ENCODE measurements around the gene LRG1.

LRG1 gene, protein sequence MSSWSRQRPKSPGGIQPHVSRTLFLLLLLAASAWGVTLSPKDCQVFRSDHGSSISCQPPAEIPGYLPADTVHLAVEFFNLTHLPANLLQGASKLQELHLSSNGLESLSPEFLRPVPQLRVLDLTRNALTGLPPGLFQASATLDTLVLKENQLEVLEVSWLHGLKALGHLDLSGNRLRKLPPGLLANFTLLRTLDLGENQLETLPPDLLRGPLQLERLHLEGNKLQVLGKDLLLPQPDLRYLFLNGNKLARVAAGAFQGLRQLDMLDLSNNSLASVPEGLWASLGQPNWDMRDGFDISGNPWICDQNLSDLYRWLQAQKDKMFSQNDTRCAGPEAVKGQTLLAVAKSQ

DNA sequence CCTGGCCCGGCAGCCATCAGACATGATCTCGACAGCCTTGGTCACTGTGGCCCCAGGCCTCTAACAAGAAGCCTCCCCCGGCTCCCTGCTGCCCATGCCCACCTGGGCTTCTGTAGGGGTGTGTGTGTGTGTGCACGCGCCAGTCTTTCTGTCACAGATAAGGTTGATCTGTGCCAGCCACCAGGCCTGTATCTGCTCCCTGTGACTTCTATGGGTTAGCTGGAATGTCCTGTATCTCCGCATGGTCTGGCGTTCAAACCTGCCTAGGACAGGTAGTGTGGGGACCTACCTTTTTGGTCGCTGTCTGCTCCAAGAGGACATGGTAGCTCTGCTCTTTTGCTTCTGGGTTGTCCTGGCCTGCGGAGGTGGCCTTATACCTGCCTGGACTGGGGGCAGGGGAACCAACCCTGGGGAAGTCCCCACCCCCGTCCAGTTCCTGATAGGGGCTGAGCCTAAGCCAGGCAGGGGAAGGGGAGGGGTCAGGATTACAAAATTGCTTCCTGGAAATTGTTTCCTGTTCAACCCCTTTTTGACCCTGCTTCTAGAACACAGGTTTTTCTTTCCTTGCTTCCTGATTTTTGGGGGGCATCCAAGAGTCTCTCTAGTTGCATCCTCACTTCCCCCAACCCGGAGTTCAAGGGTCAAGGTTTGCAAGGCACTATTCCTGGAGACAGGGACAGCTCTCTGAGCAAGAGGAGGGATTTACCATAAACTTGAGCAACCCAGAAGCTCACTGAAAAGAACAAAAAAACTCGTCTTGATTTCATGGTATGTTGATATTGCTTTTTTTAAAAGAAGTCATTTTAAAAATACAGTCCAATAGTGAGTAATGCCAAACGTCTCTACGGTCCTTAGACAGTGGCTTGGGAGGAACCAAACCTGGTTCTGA lies at the start of gene LRG1:
Gene LRG1, minus strand, starts transcription at position 344 of the 889 bp plus-strand sequence. Its CDS starts 23 bp downstream, at position 321.
- peak; percentile 25 for DNase-seq

DNA sequence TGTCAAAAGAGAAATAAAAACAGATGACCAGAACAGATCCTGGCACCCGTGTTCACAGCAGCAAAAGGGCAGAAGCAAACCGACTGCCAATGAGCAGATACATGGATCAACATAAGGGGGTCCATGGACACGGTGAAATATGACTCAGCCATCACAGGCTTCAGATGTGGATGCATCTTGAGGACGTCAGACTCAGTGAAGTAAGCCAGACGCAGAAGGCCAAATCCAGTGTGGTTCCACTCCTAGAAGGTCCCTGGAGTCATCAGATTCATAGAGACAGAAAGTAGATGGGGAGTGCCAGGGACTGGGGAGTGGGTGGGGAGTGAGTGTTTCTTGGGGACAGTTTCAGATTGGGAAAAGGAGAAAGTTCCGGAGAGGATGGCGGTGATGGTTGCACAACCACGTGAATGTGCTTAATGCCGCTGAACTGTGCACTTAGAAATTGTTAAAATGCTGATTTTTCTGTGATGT lies 48.5 kb upstream of the LRG1 start:
- no peak for DNase-seq

DNA sequence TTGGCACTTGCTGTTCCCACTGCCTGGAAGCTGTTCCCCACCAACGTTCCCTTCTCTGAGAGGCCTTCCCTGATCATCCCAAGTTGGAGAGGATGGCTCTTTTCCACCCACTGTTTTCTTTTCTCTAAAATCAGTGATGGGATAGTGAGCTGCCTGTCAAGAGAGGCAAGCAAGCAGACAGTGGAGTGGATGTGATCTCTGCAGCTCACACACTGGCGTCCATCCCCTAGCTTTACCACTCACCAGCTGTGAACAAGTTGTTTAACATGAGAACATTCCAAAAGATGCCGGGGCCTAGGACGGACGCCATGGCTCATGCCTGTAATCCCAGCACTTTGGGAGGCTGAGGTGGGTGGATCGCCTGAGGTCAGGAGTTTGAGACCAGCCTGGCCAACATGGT lies 47.7 kb upstream of the LRG1 start:
- no peak for DNase-seq

DNA sequence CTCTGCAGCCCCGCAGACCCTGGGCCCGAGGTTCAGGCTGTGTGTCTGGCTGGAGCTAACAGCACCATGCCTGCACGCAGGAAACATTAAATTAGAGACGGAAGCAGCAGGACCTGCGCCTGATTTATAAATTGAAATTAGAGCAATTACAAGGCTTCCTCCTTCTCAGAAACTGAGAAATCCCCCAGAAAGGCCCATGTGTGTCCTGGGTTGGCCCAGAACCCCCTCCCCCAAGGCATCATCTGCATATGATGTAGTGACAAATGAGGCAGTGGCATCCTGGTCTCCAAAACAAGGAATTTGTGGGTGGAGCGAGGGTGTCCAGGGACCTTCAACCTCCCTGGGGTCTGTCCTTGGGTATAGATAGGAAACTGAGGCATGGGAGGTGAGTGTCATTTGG lies 46.9 kb upstream of the LRG1 start:
- no peak for DNase-seq

DNA sequence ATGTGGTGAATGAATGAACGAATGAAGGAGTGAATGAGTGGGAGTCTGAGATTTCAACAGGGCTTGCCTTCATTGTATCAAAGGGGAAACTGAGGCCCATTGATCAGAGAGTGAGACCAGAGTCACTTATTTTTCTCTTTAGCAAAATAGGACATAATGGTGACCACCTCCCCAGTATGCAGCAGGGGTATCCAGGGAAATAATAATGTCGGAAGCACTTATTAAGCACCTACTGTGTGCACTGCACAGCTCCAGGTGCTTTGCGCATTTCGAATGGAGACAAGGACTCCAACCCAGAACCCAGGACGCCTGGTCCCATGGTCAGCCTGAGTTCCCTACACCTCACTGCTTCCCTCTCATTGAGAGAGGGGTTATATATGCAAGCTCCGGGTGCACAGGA lies 46.4 kb upstream of the LRG1 start:
- no peak for DNase-seq

DNA sequence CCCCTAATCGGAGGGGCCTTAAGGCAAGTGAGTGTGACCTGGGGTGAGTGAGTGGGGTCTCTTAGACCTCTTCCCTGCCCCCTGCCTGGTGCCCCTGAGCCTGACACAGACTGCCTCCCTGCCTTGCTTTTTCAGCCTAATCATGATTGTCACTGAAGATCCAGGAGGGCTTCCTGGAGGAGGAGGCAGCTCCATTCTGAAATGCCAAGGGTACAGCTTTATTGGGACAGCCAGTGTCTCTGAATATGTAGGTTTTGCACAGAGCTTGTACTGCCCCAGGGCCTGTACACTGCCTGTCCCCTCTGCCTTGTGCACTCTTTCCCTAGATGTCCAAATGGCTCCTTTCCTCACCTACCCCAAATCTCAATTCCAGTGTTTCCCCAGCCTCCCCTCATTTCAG lies 45.7 kb upstream of the LRG1 start:
- no peak for DNase-seq

DNA sequence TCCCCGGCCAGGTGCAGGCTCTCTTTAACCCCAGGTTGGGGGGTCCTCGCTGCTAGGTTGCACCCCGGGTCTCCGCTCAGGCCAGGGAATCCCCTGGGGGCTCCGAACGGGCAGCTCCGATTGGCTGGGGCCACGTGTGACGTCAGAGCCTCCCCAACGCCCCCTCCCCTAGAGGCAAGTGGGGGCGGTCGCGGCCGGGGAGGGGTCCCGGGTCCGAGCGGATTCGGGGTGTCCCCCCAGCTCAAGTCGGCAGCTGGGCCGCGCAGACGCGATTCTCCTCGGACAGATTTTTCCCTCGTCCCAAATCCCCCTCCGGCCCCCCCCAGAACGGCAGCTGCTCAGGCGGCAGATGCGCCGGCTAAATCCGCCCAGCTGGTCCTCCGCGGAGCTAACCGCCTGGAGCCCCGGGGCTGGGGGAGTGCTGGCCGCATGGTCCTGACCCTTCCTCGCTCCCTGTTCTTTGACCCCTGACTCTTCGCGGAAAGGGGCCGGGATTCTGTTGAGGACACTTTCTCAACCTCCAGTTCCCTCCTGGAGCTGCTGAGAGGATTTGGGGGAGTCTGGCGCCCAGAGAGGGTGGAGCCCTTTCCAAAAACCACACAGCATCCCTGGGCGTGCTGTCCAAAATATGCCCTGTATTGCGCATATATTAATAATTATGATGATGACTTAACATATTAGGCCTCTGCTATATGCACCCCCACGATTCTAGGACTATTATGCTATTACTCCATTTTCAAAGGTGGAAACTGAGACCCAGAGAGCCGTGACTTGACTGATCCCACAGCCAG lies 45.0 kb upstream of the LRG1 start:
- DNase-seq, result no peak

DNA sequence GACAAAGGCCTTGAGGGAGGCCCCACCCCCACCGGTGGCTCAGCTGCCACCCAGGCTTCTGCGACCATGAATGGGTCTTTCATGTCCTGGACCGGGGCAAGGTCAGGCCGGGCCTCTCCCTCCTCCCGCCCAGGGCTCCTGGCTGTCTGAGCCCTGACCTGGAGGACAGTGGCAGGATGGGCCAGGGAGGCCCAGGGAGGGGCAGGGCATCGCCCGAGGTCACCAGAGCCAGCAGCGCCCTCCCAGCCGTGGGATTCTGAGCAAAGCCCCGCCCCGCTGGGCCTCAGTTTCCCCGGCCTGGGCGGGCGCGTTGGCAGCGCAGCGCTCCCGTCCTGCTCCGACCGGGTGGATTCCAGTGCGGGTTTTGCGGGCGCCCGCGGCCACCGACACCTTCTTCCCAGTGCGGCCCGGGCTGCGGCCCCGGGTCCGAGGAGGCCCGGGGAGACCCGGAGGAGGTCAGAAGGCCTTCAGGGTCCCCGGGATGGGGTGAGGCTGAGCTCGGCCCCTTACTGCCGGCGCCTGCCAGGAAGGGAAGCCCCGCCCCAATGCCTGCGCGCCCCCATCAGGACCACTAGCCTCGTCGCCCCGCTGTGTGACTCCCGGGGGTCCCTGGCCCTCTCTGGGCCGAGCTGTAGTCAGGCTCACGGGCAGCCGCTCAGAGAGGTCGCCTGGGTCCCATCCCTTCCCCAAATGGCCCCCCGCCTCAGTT lies 44.3 kb upstream of the LRG1 start:
- DNase-seq, result peak; percentile 38

DNA sequence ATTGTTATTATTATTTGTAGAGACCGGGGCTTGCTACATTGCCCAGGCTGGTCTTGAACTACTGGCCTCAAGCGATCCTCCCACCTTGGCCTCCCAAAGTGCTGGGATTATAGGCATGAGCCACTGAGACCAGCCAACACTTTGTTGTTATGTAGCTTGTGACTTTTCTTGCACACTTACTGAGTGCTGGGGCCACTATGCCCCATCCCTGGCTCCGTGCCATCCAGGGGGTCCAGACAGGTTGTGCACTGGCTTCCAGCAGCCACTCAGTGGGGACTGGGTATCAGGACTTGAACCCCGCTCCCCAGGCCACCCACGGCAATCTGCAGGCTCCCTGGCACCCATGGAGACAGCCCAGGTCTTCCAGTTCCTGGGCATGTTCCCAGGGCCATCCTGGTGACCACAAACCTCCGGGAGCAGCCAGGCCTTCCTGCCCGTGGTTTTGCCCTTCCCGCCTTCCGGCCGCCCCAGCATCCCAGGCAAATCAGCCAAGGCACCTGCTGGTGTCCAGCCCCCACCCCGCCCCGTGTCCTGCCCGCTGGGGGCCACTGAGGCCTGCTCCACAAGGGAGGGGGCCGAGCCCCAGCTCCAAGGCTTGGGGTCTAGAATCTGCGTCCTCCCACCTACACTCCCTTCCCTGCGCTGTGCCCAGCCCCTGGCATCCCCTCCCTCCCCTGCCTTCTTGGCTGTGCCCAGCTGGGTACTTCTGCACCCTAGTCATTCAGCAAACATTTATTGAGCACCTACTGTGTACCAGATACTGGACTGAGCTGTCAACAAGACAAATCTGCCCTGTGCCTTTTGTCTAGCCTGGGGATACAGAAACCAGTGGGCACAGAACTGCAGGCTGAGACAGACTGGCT lies 43.4 kb upstream of the LRG1 start:
- DNase-seq, result no peak

DNA sequence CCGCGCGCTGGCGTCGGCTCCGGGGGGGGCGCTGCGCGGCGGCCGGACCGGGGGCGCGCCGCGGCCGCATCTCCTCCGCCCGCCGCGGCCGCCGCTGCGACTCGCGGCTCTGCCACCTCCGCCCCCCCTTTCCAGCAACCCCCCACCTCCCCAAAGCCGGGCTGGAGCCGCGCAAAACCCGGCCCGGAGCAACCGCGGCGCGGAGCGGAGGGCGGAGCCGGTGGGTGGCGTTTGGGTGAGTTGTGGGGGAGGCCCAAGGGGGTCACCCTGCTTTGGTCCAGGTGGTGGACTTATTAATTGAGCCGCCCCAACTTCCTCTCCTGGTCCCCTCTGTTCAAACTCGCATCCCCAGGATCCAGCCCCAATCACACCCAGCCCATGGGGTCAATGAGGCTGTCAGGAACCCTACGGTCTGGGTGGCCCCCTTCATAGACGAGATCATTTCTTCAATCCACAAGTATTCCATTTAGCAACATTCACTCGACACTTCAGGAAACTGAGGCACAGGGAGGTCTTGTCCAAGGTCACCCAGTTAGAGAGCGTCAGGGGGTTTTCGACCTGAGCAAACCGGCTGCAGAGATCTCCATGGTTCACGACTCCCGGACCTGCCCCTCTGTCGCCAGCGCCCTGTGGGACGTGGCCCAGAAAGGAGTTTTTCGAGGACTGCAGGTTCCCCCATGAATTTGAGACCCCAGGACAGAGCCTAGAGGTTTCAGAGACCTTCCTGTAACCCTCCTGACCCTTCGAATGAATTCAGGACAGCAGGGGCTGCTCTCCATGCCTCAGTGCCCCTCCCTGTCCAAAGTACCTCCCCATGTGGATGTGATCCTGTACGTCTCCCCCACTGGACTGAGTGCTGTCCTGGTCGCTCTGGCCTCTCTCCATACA lies 42.1 kb upstream of the LRG1 start:
- no peak for DNase-seq

DNA sequence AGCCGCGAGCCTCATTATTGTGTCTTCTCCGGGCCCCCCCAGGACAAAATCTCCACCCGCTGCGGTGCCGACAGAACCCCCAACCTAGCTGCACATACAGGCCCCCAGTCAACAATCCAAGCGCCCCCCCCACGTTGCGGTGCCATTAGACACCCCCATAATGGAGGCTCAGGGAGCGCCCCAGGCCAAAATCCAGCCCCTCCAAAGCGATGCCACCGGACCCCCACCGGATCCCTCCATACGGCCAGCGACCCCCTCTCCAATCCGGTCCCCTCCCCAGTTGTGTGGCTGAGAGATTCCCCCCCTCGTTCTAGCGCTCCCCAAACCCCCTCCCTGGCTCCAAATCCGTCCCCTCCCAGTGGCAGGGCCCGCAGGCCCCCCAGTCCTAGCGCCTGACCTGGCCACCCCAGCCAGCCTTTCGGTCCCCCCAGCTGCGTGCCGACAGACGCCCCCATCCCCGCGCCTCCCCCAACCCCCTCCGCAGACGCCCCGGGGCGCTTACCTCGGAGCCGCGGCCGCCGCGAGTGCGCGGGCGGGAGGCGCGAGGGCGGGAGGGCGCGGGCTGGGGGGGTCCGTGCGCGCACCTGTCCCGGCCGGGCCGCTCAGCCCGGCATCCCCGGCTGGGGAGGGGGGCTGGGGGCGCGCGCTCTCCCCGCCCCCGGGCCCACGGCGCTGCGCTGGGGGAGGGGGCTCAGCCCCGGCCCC lies 41.3 kb upstream of the LRG1 start:
- DNase-seq, result no peak

DNA sequence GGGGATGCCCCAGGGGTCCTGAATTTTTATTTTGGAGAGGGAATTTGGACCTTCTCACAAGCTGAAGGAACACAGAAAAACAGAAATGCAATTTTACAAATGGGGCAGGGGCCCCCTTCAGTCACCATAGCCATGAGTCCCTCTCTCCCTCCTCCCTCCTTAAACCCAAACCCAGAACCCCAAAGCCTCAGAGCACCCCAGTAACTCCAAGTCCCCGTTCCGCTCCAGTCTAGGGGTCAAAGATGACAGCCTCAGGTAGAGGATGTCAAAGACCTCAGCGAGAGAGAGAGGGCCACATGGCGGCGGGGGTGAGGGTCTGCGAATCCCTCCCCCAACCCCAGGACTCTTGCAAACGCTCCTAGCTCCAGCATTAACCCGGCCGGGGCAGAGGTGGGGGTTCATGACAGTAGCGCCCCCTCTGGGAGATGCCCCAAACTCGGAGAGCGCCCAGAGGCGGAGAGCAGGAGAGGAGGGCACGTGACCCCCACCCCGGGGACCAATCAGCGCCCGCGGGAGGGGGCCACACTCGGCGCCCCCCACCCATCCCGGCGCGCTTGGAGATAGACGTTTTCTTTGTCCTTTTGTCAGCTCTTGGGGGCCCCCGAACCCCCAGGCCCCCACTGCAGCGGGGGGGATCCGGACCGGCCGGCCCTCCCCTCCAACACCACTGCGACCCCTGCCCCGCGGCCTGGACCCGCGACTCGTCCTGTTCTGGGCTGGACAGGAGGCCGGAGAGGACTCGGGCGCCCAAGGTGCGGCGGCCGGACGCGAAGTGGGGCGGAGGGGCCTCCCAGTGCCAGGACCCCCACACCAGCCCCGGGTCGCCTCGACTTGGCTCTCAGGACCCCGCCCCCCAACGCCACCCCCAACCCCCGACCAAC lies 40.4 kb upstream of the LRG1 start:
- DNase-seq, result no peak

DNA sequence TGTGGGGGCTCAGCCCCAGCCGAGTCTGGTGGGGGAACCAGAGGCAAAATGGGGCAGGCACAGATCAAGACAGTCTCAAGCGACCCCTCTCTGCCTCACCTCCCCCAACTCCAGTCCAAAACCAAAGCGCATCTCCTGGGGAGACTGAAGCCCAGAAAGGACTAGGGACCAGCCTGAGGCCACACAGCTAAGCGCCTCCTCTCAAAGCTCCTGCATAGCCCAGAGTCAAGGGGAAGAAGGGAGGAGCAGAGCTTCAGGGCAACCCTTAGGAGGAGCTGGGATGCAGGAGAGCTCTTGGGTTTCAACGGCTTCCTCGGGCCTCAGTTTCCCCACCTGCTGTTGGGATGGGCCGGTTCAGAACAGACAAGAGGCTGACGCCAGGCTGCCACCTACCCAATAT lies 39.6 kb upstream of the LRG1 start:
- no peak for DNase-seq

DNA sequence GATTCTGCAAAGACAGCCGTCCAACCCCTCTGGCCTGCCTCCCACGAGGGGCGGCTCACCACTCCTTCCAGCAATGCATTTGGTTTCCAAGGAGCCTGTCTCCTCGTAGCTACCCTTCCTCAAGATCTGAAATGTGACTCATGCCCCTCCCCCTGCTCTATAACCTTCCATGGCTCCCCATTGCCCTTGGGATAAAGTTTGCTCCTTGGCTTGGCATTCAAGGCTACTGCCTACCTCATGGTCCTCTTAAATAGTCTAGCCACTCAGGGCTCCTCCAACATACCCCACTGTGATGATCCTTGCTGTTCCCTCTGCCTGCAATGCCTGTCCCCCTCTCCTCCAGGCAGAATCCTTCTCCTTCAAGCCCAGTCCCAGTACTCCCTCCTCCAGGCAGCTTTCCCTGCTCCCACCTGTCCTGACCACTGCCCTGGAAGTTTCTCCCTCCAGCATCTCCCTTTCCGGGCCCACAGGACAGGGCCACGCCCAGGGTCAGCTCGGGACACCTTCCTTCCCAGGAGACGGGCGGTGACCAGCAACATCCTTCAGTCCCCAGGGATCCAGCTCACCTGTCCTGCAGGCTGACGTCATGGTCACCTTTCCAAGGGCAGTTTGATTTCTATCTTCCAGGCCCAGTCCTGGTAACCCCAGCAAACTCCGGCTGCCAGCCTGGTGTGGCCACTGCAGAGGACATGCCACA lies 38.9 kb upstream of the LRG1 start:
- no peak for DNase-seq

DNA sequence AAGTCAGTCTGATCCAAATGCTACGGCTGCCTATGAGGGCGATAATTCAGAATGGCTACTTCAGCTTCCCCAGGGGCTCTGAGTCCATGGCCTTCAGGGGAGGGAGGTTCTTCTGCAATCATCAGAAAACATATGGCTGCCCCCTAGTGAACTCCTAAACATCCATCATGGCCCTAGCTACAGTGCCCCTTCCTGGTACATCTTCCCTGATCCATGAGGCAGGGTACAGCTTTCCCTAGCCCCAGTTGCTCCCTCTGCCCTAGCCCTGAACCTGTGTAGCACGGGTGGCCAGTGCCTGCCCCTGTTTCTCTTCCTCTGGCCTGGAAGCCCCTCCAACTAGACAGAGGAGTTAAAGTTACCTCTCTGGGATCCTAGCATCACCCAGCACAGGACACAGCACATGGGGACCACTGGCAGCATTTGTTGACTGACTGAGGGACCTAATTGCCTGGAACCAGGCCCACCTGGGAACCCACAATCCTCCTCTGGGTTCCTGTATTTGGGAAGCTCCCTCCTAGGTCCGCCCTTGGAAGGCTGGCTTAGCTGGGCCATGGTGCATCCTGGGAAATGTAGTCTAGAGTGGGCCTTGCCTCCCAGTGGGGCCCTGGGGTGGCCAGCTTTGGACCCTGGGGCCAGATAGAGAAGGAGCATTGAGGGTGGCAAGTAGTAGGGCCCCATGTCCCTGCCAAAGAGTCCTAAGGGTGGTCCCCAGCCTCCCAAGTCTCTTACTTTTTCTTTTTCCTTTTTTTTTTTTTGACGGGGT lies 37.4 kb upstream of the LRG1 start:
- DNase-seq, result no peak

DNA sequence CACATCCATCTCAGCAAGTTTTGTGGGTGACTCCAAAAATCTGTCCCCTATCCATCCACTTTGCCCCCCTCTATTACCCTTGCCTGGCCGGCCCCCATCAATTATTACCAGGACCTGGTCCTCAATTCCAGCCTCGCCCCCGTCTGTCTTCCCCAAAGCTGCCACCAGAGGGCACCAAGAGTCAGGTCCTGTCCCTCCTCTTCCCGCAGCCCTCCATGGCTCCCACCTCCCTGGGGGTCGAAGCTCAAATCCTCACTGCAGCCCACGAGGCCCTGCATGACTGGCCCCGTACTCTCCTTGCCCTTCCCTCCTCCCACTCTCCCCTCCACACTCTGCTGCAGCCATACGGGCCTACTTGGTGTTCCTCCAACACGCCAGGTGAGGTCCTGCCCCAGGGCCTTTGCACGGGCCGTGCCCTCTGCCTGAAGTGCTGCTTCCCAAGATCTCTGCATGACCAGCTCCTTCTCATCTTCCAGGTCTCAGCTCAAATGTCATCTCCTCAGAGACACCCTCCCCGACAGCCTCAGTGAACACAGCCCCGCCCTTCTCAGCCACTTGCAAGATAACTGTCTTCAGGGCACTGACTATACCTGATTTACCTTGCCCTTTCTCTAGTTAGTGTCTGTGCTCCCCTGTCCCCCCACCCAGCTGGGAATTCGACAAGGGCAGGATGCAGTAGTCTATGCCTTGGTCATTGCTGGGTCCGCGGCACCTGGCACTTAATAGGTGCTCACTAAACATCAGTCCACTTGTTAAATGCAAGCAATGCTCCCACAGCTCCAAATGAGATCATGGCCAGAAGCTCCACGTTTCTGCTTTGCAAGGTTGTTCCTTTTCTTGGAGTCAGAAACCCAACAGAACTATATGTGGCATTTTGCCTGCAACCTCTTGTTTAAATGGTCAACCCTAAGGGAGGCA lies 36.4 kb upstream of the LRG1 start:
- peak; percentile 77 for DNase-seq
